Stimulated activated CD4-positive, alpha-beta T cell treated with anti-CD3 and anti-CD28 coated beads, Interleukin-2, amount 100 ng/mL, for 4 hours (primary cell): ENCODE results near the gene ATP2B3.

Source experiments
- DNase-seq: peaks from one replicate; pipeline ENCODE4 v3.0.0-alpha.2; 2020; ENCODE audit warnings: low read depth

The ATP2B3 gene

GRCh38 chrX:153537526-153538295 is 20.3 kb downstream of the ATP2B3 start:
- no peak for DNase-seq

- no peak for DNase-seq
These were observed 21.0 kb downstream of the ATP2B3 start for GRCh38 chrX:153538424-153538823.

GRCh38 chrX:153539171-153539978 is 21.9 kb downstream of the ATP2B3 start:
- peak; percentile 17 for DNase-seq

GRCh38 chrX:153539979-153540358 is 22.5 kb downstream of the ATP2B3 start:
- DNase-seq, result no peak

- no peak for DNase-seq
These were observed 27.3 kb downstream of the ATP2B3 start for GRCh38 chrX:153544727-153545126.

GRCh38 chrX:153546386-153546785 is 28.9 kb downstream of the ATP2B3 start:
- DNase-seq, result no peak

GRCh38 chrX:153547195-153547594 is 29.8 kb downstream of the ATP2B3 start:
- no peak for DNase-seq

GRCh38 chrX:153549231-153549630 is 31.8 kb downstream of the ATP2B3 start:
- no peak for DNase-seq

GRCh38 chrX:153549807-153550206 is 32.4 kb downstream of the ATP2B3 start:
- no peak for DNase-seq

GRCh38 chrX:153551135-153551534 is 33.7 kb downstream of the ATP2B3 start:
- no peak for DNase-seq

- peak; percentile 39 for DNase-seq
These were observed 37.2 kb downstream of the ATP2B3 start for GRCh38 chrX:153554519-153555167.

GRCh38 chrX:153556767-153557166 is 39.3 kb downstream of the ATP2B3 start:
- DNase-seq, result no peak

GRCh38 chrX:153557618-153558355 is 40.3 kb downstream of the ATP2B3 start:
- DNase-seq, result no peak

- no peak for DNase-seq
These were observed 42.6 kb downstream of the ATP2B3 start for GRCh38 chrX:153560000-153560399.

- no peak for DNase-seq
These were observed 43.0 kb downstream of the ATP2B3 start for GRCh38 chrX:153560466-153560865.

GRCh38 chrX:153561337-153561736 is 43.9 kb downstream of the ATP2B3 start:
- DNase-seq, result no peak

GRCh38 chrX:153562546-153562945 is 45.1 kb downstream of the ATP2B3 start:
- DNase-seq, result no peak

- DNase-seq, result no peak
These were observed 46.7 kb downstream of the ATP2B3 start for GRCh38 chrX:153564047-153564606.

- DNase-seq, result no peak
These were observed 48.6 kb downstream of the ATP2B3 start for GRCh38 chrX:153565996-153566580.

- no peak for DNase-seq
These were observed 51.1 kb downstream of the ATP2B3 start for GRCh38 chrX:153568451-153569011.

- DNase-seq, result no peak
These were observed 52.0 kb downstream of the ATP2B3 start for GRCh38 chrX:153569475-153569874.
